Measurements from ENCODE around the gene C17orf113. TPM values are rescaled to one million over a fixed set of nuclear protein-coding genes. Genes with fewer than 3 reads are reported as not detected.

Gene C17orf113
- total RNA-seq, 6 donors from 2014 or later: 1.1 to 5.2 (median 2.3) TPM

- H3K9me3 ChIP-seq: no peaks in the 10 kb centered on the region
- peaks cover 0 to 6% (median 0%) of the 10 kb centered on the region in 4 donors for H3K36me3 ChIP-seq
Observed at GRCh38 chr17:42041619-42042018, 8.8 kb downstream of the C17orf113 start.

GRCh38 chr17:42040818-42041217, 9.6 kb downstream of the C17orf113 start:
- ATAC-seq (ENCODE audit: low FRiP score in 2 of 2) (peak in 1 of 2 donors; percentile 8), DNase-seq (peak in 1 of 2 donors; percentile 54)
- Histone ChIP-seq H3K4me1 (peaks cover 0 to 11% (median 3%) of the 10 kb centered on the region in 4 donors), H3K36me3 (peaks cover 0 to 6% (median 0%) of the 10 kb centered on the region in 4 donors), H3K4me3 (no peak overlapping the region), H3K9me3 (no peaks in the 10 kb centered on the region), H3K27ac (no peak overlapping the region), H3K27me3 (no peaks in the 10 kb centered on the region)
- WGBS, 2 donors: 95 to 96% methylated on average over 7 to 8 of the region's 10 CpGs
- TF ChIP-seq EP300 (IDR thresholded peaks at IDR 0.05) (no peak), CTCF (IDR thresholded peaks at IDR 0.05) (no peak), POLR2AphosphoS5 (IDR thresholded peaks at IDR 0.05) (no peak), POLR2A (IDR thresholded peaks at IDR 0.05) (no peak)

More at GRCh38 chr17:42041619-42042018, 8.8 kb downstream of the C17orf113 start:
- Histone ChIP-seq H3K4me3 (no peak overlapping the region), H3K27ac (no peak overlapping the region), H3K4me1 (peaks cover 0 to 11% (median 3%) of the 10 kb centered on the region in 4 donors), H3K27me3 (no peaks in the 10 kb centered on the region)
- ATAC-seq (ENCODE audit: low FRiP score in 2 of 2) (no peak), DNase-seq (no peak)
- TF ChIP-seq CTCF (IDR thresholded peaks at IDR 0.05) (no peak), POLR2AphosphoS5 (IDR thresholded peaks at IDR 0.05) (no peak), EP300 (IDR thresholded peaks at IDR 0.05) (no peak), POLR2A (IDR thresholded peaks at IDR 0.05) (no peak)

- H3K36me3 ChIP-seq: peaks cover 0 to 6% (median 0%) of the 10 kb centered on the region in 4 donors
- no peak overlapping the region for H3K27ac ChIP-seq
- 72 to 93% methylated on average over 3 to 15 of the region's 77 CpGs for WGBS, 2 donors
- peaks cover 0 to 11% (median 3%) of the 10 kb centered on the region in 4 donors for H3K4me1 ChIP-seq
- peak overlapping the region in 2 of 4 donors; percentile 20 to 22 for H3K4me3 ChIP-seq
- no peaks in the 10 kb centered on the region for H3K27me3 ChIP-seq
- no peak for TF ChIP-seq CTCF (IDR thresholded peaks at IDR 0.05)
- no peak for TF ChIP-seq POLR2A (IDR thresholded peaks at IDR 0.05)
- TF ChIP-seq POLR2AphosphoS5 (IDR thresholded peaks at IDR 0.05): no peak
- TF ChIP-seq EP300 (IDR thresholded peaks at IDR 0.05): no peak
- DNase-seq (peak in 1 of 2 donors; percentile 85), ATAC-seq (ENCODE audit: low FRiP score in 2 of 2) (peak in 1 of 2 donors; percentile 26)
- H3K9me3 ChIP-seq: no peaks in the 10 kb centered on the region
Observed at GRCh38 chr17:42039794-42040763, 10.3 kb downstream of the C17orf113 start.

- H3K27ac ChIP-seq: no peak overlapping the region
- no peak for TF ChIP-seq POLR2AphosphoS5 (IDR thresholded peaks at IDR 0.05)
- no peak for TF ChIP-seq CTCF (IDR thresholded peaks at IDR 0.05)
- TF ChIP-seq POLR2A (IDR thresholded peaks at IDR 0.05): no peak
- TF ChIP-seq EP300 (IDR thresholded peaks at IDR 0.05): no peak
- WGBS, 2 donors: 72 to 74% methylated on average over 5 of the region's 5 CpGs
Observed at GRCh38 chr17:42038221-42038973, 12.0 kb downstream of the C17orf113 start.

More at GRCh38 chr17:42038221-42038973, 12.0 kb downstream of the C17orf113 start:
- H3K27me3 ChIP-seq: no peaks in the 10 kb centered on the region
- no peak overlapping the region for H3K4me3 ChIP-seq
- no peaks in the 10 kb centered on the region for H3K9me3 ChIP-seq
- DNase-seq: no peak
- H3K36me3 ChIP-seq: peaks cover 0 to 6% (median 0%) of the 10 kb centered on the region in 4 donors
- H3K4me1 ChIP-seq: peaks cover 0 to 11% (median 3%) of the 10 kb centered on the region in 4 donors
- no peak for ATAC-seq (ENCODE audit: low FRiP score in 2 of 2)
